IPS-NIHi7 (cell line): ENCODE results near the gene GPR4.

Source experiments
- DNase-seq: peaks from one replicate; pipeline ENCODE4 v3.0.0; 2012; ENCODE audit warnings: mixed read lengths; ENCODE audit errors: extremely low spot score

Gene GPR4

DNA sequence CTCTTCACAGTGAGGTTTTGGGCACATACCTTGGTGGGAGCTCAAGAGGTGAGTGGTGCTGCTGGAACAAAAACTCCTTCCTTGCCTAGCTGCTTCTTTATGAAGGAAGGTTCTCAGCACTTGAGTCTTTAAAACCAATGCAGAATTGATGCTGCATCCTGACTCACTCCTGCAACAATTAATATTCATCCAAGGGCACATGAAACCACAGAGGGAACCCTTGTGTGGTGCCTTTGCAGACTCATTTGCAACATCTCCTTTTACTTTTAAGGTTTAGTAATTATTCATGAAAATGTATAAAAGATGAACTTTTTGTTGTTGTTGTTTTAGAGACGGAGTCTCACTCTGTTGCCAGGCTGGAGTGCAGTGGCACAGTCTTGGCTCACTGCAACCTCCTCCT, 47.5 kb downstream of the GPR4 start:
- no peak for DNase-seq

- DNase-seq: peak; percentile 84
Measured at GRCh38 chr19:45553464-45553863, 48.5 kb downstream of the GPR4 start.

DNA sequence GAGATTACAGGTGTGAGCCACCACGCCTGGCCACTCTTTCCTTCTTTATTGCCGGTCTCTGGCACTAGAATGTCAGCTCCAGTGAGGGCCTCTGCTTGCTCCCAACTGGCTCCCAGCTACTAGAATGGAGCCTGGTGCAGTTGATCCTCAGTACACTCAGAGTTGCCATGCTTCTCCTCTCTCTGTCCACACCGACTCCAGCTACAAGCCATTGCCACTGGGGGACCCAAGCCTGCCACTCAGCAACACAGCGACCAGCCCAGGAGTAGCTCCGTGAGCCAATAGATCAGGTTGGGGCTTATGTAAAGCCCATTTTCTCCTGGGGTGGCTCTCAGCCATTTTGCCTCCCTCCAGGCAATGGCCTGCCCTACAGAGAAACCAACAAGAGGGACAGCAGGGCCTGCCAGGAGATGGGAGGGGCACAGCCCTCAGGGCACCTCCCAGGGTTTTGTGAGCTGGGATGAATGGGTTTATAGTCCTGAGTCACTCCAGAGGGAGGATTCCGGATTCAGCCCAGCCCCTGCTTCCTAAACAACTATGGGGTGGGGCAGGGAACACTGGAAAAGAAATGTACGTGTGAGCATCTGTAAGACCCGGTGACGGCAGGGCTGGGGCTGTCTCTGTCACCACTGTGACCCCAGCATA, 53.9 kb downstream of the GPR4 start:
- DNase-seq: no peak

DNA sequence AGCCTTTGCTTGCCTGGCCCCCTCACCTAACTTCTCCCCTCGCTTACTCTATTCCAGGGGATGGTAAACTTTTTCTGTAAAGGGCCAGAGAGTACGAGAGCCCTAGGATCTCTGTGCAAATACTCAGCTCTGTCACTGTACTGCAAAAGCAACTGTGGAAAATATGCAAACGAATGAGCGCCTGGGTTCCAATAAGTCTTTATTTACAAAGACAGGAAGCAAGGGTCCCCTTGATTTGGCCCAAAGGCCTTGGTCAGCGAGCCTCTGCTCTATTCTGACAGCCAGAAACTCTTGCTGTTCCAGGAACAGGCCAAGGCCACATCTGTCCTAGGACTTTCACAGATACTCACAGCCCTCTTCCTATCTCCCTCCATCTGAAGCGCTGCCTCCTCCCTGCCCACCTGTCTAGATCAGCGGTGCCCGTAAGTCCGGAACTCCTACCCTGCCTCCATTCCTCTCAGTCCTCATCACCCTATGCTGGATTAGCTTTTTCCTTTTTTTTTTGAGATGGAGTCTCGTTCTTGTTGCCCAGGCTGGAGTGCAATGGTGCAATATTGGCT, 54.7 kb downstream of the GPR4 start:
- DNase-seq: no peak

GRCh38 chr19:45542234-45542668, 59.8 kb downstream of the GPR4 start:
- DNase-seq: no peak
